Skeletal muscle satellite cell (primary cell): ENCODE measurements around the gene SPDEF.
A peak's percentile ranks its signal among the peaks of the same experiment; 100 is the strongest.

Experiments used
- H3K27me3 ChIP-seq: 2 replicates; pipeline ENCODE4 v1.7.0; 2013; ENCODE audit warnings: low read length; ENCODE audit not compliant: control insufficient read depth, insufficient read depth
- H3K36me3 ChIP-seq: 2 replicates; pipeline ENCODE4 v1.7.0; 2013; ENCODE audit warnings: mild to moderate bottlenecking, control low read depth, low read length; ENCODE audit not compliant: insufficient read depth
- H3K4me1 ChIP-seq: 2 replicates; pipeline ENCODE4 v1.7.0; 2013; ENCODE audit warnings: low read length; ENCODE audit not compliant: control insufficient read depth, insufficient read depth
- H3K4me2 ChIP-seq: 2 replicates; pipeline ENCODE4 v1.7.0; 2013; ENCODE audit warnings: mild to moderate bottlenecking, low read length
- H3K4me3 ChIP-seq: 2 replicates; pipeline ENCODE4 v1.7.0; 2013; ENCODE audit warnings: low read length
- H3K9ac ChIP-seq: 2 replicates; pipeline ENCODE4 v1.7.0; 2013; ENCODE audit warnings: mild to moderate bottlenecking, low read depth, low read length, moderate library complexity
- H3K9me3 ChIP-seq: replicated peaks from 2 replicates; pipeline ENCODE4 v1.7.0; 2013; ENCODE audit warnings: mild to moderate bottlenecking, control low read depth, low read length

The SPDEF gene

GRCh38 chr6:34506718-34507117 is 49.4 kb downstream of the SPDEF start:
- Histone ChIP-seq H3K4me2 (no peak overlapping the region), H3K36me3 (no peaks in the 10 kb centered on the region), H3K9ac (no peak overlapping the region), H3K4me3 (no peak overlapping the region), H3K27me3 (peaks cover 11% of the 10 kb centered on the region), H3K9me3 (no peaks in the 10 kb centered on the region), H3K4me1 (no peaks in the 10 kb centered on the region)

GRCh38 chr6:34497411-34497810 is 58.7 kb downstream of the SPDEF start:
- H3K9ac ChIP-seq: no peak overlapping the region
- peaks cover 42% of the 10 kb centered on the region for H3K27me3 ChIP-seq
- H3K36me3 ChIP-seq: no peaks in the 10 kb centered on the region
- H3K4me1 ChIP-seq: no peaks in the 10 kb centered on the region
- no peak overlapping the region for H3K4me3 ChIP-seq
- H3K9me3 ChIP-seq: no peaks in the 10 kb centered on the region
- H3K4me2 ChIP-seq: no peak overlapping the region

- H3K4me3 ChIP-seq: no peak overlapping the region
- H3K36me3 ChIP-seq: no peaks in the 10 kb centered on the region
- no peak overlapping the region for H3K4me2 ChIP-seq
- no peaks in the 10 kb centered on the region for H3K9me3 ChIP-seq
- H3K9ac ChIP-seq: no peak overlapping the region
- peaks cover 39% of the 10 kb centered on the region for H3K27me3 ChIP-seq
- peaks cover under 1% of the 10 kb centered on the region for H3K4me1 ChIP-seq
Measured at GRCh38 chr6:34496103-34496685, 59.9 kb downstream of the SPDEF start.

GRCh38 chr6:34494973-34495372 is 61.2 kb downstream of the SPDEF start:
- no peaks in the 10 kb centered on the region for H3K9me3 ChIP-seq
- H3K4me1 ChIP-seq: peaks cover 9% of the 10 kb centered on the region
- no peaks in the 10 kb centered on the region for H3K36me3 ChIP-seq
- H3K4me3 ChIP-seq: no peak overlapping the region
- H3K27me3 ChIP-seq: peaks cover 33% of the 10 kb centered on the region
- no peak overlapping the region for H3K9ac ChIP-seq
- no peak overlapping the region for H3K4me2 ChIP-seq

GRCh38 chr6:34493344-34493743 is 62.8 kb downstream of the SPDEF start:
- Histone ChIP-seq H3K4me3 (no peak overlapping the region), H3K36me3 (no peaks in the 10 kb centered on the region), H3K9me3 (no peaks in the 10 kb centered on the region), H3K9ac (no peak overlapping the region), H3K4me1 (peaks cover 9% of the 10 kb centered on the region), H3K27me3 (peaks cover 33% of the 10 kb centered on the region), H3K4me2 (no peak overlapping the region)

GRCh38 chr6:34491091-34491430 is 65.1 kb downstream of the SPDEF start:
- peak overlapping the region; percentile 63 for H3K4me2 ChIP-seq
- H3K4me1 ChIP-seq: peaks cover 9% of the 10 kb centered on the region
- H3K27me3 ChIP-seq: peaks cover 21% of the 10 kb centered on the region
- no peaks in the 10 kb centered on the region for H3K9me3 ChIP-seq
- no peak overlapping the region for H3K9ac ChIP-seq
- no peaks in the 10 kb centered on the region for H3K36me3 ChIP-seq
- peak overlapping the region; percentile 48 for H3K4me3 ChIP-seq

- Histone ChIP-seq H3K4me2 (peak overlapping the region; percentile 63), H3K4me3 (peak overlapping the region; percentile 48), H3K27me3 (peaks cover 16% of the 10 kb centered on the region), H3K4me1 (peaks cover 9% of the 10 kb centered on the region), H3K9me3 (no peaks in the 10 kb centered on the region), H3K9ac (no peak overlapping the region), H3K36me3 (no peaks in the 10 kb centered on the region)
Measured at GRCh38 chr6:34490390-34491090, 65.6 kb downstream of the SPDEF start.

GRCh38 chr6:34489207-34489805 is 66.8 kb downstream of the SPDEF start:
- no peak overlapping the region for H3K4me2 ChIP-seq
- no peak overlapping the region for H3K9ac ChIP-seq
- H3K4me3 ChIP-seq: no peak overlapping the region
- H3K36me3 ChIP-seq: no peaks in the 10 kb centered on the region
- peaks cover 9% of the 10 kb centered on the region for H3K27me3 ChIP-seq
- peaks cover 9% of the 10 kb centered on the region for H3K4me1 ChIP-seq
- H3K9me3 ChIP-seq: no peaks in the 10 kb centered on the region
